ENCODE data around the gene KCNJ15. TPM values are rescaled to one million over a fixed set of nuclear protein-coding genes. Genes with fewer than 3 reads are reported as not detected.
"Not testable (repeated sequence)": the region's sequence is repeated elsewhere in the genome, so short reads cannot be mapped to it uniquely, and the experiment has no call there.

The KCNJ15 gene
- not detected in 2 replicates for total RNA-seq (2014; rRNA removed; shearing (Covaris generic))

- no peak for DNase-seq (ENCODE audit: low spot score)
These were observed at the start of gene KCNJ15 for GRCh38 chr21:38256599-38257302. TSS of gene KCNJ15 (plus strand) at chr21:38256991. CDS start at chr21:38299262, 42,271 bp downstream.

- DNase-seq (ENCODE audit: low spot score): no peak
These were observed 48.7 kb upstream of the KCNJ15 start for GRCh38 chr21:38208118-38208517.

- no peak for DNase-seq (ENCODE audit: low spot score)
These were observed 45.5 kb upstream of the KCNJ15 start for GRCh38 chr21:38211321-38211720.

- no peak for DNase-seq (ENCODE audit: low spot score)
These were observed 44.1 kb upstream of the KCNJ15 start for GRCh38 chr21:38212706-38213105.

GRCh38 chr21:38219049-38219628, 37.7 kb upstream of the KCNJ15 start:
- DNase-seq (ENCODE audit: low spot score): peak; percentile 68

- no peak for DNase-seq (ENCODE audit: low spot score)
These were observed 36.5 kb upstream of the KCNJ15 start for GRCh38 chr21:38220270-38220737.

GRCh38 chr21:38221594-38221993, 35.2 kb upstream of the KCNJ15 start:
- DNase-seq (ENCODE audit: low spot score): no peak

GRCh38 chr21:38223893-38224540, 32.8 kb upstream of the KCNJ15 start:
- DNase-seq (ENCODE audit: low spot score): no peak

GRCh38 chr21:38227401-38227800, 29.4 kb upstream of the KCNJ15 start:
- no peak for DNase-seq (ENCODE audit: low spot score)

- peak; percentile 3 for DNase-seq (ENCODE audit: low spot score)
These were observed 28.7 kb upstream of the KCNJ15 start for GRCh38 chr21:38228115-38228514.

- no peak for DNase-seq (ENCODE audit: low spot score)
These were observed 28.3 kb upstream of the KCNJ15 start for GRCh38 chr21:38228537-38228936.

- DNase-seq (ENCODE audit: low spot score): peak; percentile 4
These were observed 27.4 kb upstream of the KCNJ15 start for GRCh38 chr21:38229260-38229877.

GRCh38 chr21:38234395-38235142, 22.2 kb upstream of the KCNJ15 start:
- peak; percentile 60 for DNase-seq (ENCODE audit: low spot score)

- not testable (repeated sequence) for DNase-seq (ENCODE audit: low spot score)
These were observed 21.5 kb upstream of the KCNJ15 start for GRCh38 chr21:38235251-38235650.

- no peak for DNase-seq (ENCODE audit: low spot score)
These were observed 20.6 kb upstream of the KCNJ15 start for GRCh38 chr21:38236232-38236631.

GRCh38 chr21:38239672-38240071, 17.1 kb upstream of the KCNJ15 start:
- DNase-seq (ENCODE audit: low spot score): no peak

GRCh38 chr21:38240129-38240528, 16.7 kb upstream of the KCNJ15 start:
- no peak for DNase-seq (ENCODE audit: low spot score)

- no peak for DNase-seq (ENCODE audit: low spot score)
These were observed 15.6 kb upstream of the KCNJ15 start for GRCh38 chr21:38241029-38241740.

- DNase-seq (ENCODE audit: low spot score): no peak
These were observed 14.7 kb upstream of the KCNJ15 start for GRCh38 chr21:38242061-38242460.

- no peak for DNase-seq (ENCODE audit: low spot score)
These were observed 12.9 kb upstream of the KCNJ15 start for GRCh38 chr21:38243732-38244406.

Measured in HT-29 (cell line).